Vagina (tissue), 2 donors: ENCODE data around the gene PIP5K1C. TPM values are rescaled to one million over a fixed set of nuclear protein-coding genes. Genes with fewer than 3 reads are reported as not detected.

Experiments
- DNase-seq, 2 donors: peaks; one replicate each; pipeline ENCODE4 v3.0.0-alpha.2; 2017; ENCODE audit errors: extremely low spot score in 2 of 2
- H3K27ac ChIP-seq: fragments of 200-600 bp; sonication (generic); one replicate; pipeline ENCODE4 v1.5.1; 2019
- H3K27me3 ChIP-seq: fragments of 200-600 bp; sonication (generic); one replicate; pipeline ENCODE4 v1.5.1; 2019
- H3K36me3 ChIP-seq, 2 donors: fragments of 200-600 bp; sonication (generic); one replicate each; pipeline ENCODE4 v1.5.1; 2017 to 2019
- H3K4me1 ChIP-seq: fragments of 200-600 bp; sonication (generic); one replicate; pipeline ENCODE4 v1.5.1; 2019
- H3K4me3 ChIP-seq, 2 donors: fragments of 200-600 bp; sonication (generic); 1 replicate in 1 of 2; 2 replicates in 1 of 2; pipeline ENCODE4 v1.5.1; 2016 to 2019
- H3K9me3 ChIP-seq: fragments of 200-600 bp; sonication (generic); one replicate; pipeline ENCODE4 v1.5.1; 2019
- CTCF ChIP-seq, 3 experiments: fragments of 450-650 bp in 2 of 3; fragments of 200-600 bp in 1 of 3; sonication (generic) in 1 of 3; IDR thresholded peaks; one replicate each; pipeline ENCODE4 v1.5.1; 2017 to 2019; ENCODE audit warnings: antibody characterized with exemption in 3 of 3, mild to moderate bottlenecking in 2 of 3, moderate library complexity in 2 of 3
- POLR2A ChIP-seq, 2 donors: fragments of 450-650 bp; IDR thresholded peaks; one replicate each; pipeline ENCODE4 v1.6.1; 2017; ENCODE audit warnings: antibody characterized with exemption in 2 of 2, mild to moderate bottlenecking in 2 of 2, moderate library complexity in 2 of 2
- POLR2AphosphoS5 ChIP-seq, 2 donors: sonication (generic); formaldehyde crosslinking; IDR thresholded peaks; one replicate each; pipeline ENCODE4 v1.9.0; 2017; ENCODE audit warnings: antibody characterized with exemption in 2 of 2, mild to moderate bottlenecking in 2 of 2, low read depth in 1 of 2; ENCODE audit not compliant: insufficient read depth in 1 of 2
- intact Hi-C: fragments of 100-400 bp; cut with DNase I; formaldehyde crosslinking; loops from one replicate; pipeline ENCODE4 v1.15.1; 2023
- total RNA-seq: library from RNA; depleted of rRNA; stranded (reverse); fragments of >200 nt; gene quantifications from one replicate; pipeline ENCODE4 v1.2.3, GENCODE V29; 2016

Gene PIP5K1C
- total RNA-seq, 1 donor from 2014 or later, result 24.1 TPM

GRCh38 chr19:3682741-3683404 lies 17.4 kb downstream of the PIP5K1C start:
- Histone ChIP-seq H3K27ac (no peak overlapping the region), H3K4me3 (no peak overlapping the region), H3K9me3 (no peaks in the 10 kb centered on the region), H3K36me3 (peaks cover 0 to 10% of the 10 kb centered on the region in 2 donors), H3K27me3 (no peaks in the 10 kb centered on the region), H3K4me1 (peaks cover 31% of the 10 kb centered on the region)
- TF ChIP-seq POLR2A (IDR thresholded peaks at IDR 0.05) (no peak), POLR2AphosphoS5 (IDR thresholded peaks at IDR 0.05; ENCODE audit: insufficient read depth in 1 of 2, low read depth in 1 of 2) (no peak), CTCF (IDR thresholded peaks at IDR 0.05) (no peak)
- no peak for DNase-seq
- intact Hi-C loops, result no loop called here

- H3K27me3 ChIP-seq, result no peaks in the 10 kb centered on the region
- no peak for DNase-seq
- TF ChIP-seq POLR2A (IDR thresholded peaks at IDR 0.05) (no peak), CTCF (IDR thresholded peaks at IDR 0.05) (no peak), POLR2AphosphoS5 (IDR thresholded peaks at IDR 0.05; ENCODE audit: insufficient read depth in 1 of 2, low read depth in 1 of 2) (no peak)
- H3K36me3 ChIP-seq, result peaks cover 0 to 10% of the 10 kb centered on the region in 2 donors
- intact Hi-C loops, result no loop called here
- no peak overlapping the region for H3K27ac ChIP-seq
- H3K4me3 ChIP-seq, result no peak overlapping the region
- no peaks in the 10 kb centered on the region for H3K9me3 ChIP-seq
- H3K4me1 ChIP-seq, result peaks cover 25% of the 10 kb centered on the region
These were observed 18.0 kb downstream of the PIP5K1C start for GRCh38 chr19:3682286-3682685.

- intact Hi-C loops, result no loop called here
- peaks cover 0 to 10% of the 10 kb centered on the region in 2 donors for H3K36me3 ChIP-seq
- no peak overlapping the region for H3K27ac ChIP-seq
- H3K4me3 ChIP-seq, result no peak overlapping the region
- peaks cover 15% of the 10 kb centered on the region for H3K4me1 ChIP-seq
- H3K9me3 ChIP-seq, result no peaks in the 10 kb centered on the region
- no peak for TF ChIP-seq POLR2A (IDR thresholded peaks at IDR 0.05)
- TF ChIP-seq CTCF (IDR thresholded peaks at IDR 0.05), result no peak
- no peak for TF ChIP-seq POLR2AphosphoS5 (IDR thresholded peaks at IDR 0.05; ENCODE audit: insufficient read depth in 1 of 2, low read depth in 1 of 2)
- no peak for DNase-seq
- no peaks in the 10 kb centered on the region for H3K27me3 ChIP-seq
These were observed 19.3 kb downstream of the PIP5K1C start for GRCh38 chr19:3680939-3681338.

- intact Hi-C loops, result no loop called here
- Histone ChIP-seq H3K36me3 (peaks cover 0 to 7% of the 10 kb centered on the region in 2 donors), H3K27ac (no peak overlapping the region), H3K9me3 (no peaks in the 10 kb centered on the region), H3K4me1 (peaks cover 15% of the 10 kb centered on the region), H3K4me3 (no peak overlapping the region), H3K27me3 (no peaks in the 10 kb centered on the region)
- DNase-seq, result no peak
- TF ChIP-seq CTCF (IDR thresholded peaks at IDR 0.05) (no peak), POLR2AphosphoS5 (IDR thresholded peaks at IDR 0.05; ENCODE audit: insufficient read depth in 1 of 2, low read depth in 1 of 2) (no peak), POLR2A (IDR thresholded peaks at IDR 0.05) (no peak)
These were observed 20.7 kb downstream of the PIP5K1C start for GRCh38 chr19:3679581-3679980.

GRCh38 chr19:3679138-3679537 lies 21.1 kb downstream of the PIP5K1C start:
- Histone ChIP-seq H3K27me3 (no peaks in the 10 kb centered on the region), H3K36me3 (peaks cover 0 to 3% of the 10 kb centered on the region in 2 donors), H3K9me3 (no peaks in the 10 kb centered on the region), H3K27ac (no peak overlapping the region), H3K4me1 (peaks cover 15% of the 10 kb centered on the region), H3K4me3 (no peak overlapping the region)
- TF ChIP-seq POLR2AphosphoS5 (IDR thresholded peaks at IDR 0.05; ENCODE audit: insufficient read depth in 1 of 2, low read depth in 1 of 2) (no peak), POLR2A (IDR thresholded peaks at IDR 0.05) (no peak), CTCF (IDR thresholded peaks at IDR 0.05) (no peak)
- intact Hi-C loops, result no loop called here
- no peak for DNase-seq
